K562 (cell line): ENCODE results near the gene ATP6V0E1. TPM values are rescaled to one million over a fixed set of nuclear protein-coding genes. Genes with fewer than 3 reads are reported as not detected.

Experiments used
- CREB1 ChIP-seq, 2 experiments: sonication (generic) in 1 of 2; formaldehyde crosslinking in 1 of 2; IDR thresholded peaks; 2 replicates each; pipeline versions ENCODE4 v1.6.1 to v1.8.0; 2012 to 2022; ENCODE audit warnings: inconsistent platforms in 1 of 2, mild to moderate bottlenecking in 1 of 2, missing genetic modification reagents in 1 of 2, moderate library complexity in 1 of 2
- KHSRP ChIP-seq: fragments of 450-650 bp; IDR thresholded peaks from 2 replicates; pipeline ENCODE4 v1.6.1; 2017
- NFE2L1 ChIP-seq: fragments of 450-650 bp; IDR thresholded peaks from 2 replicates; pipeline ENCODE4 v1.6.1; 2016; ENCODE audit warnings: missing genetic modification characterization, low read depth, mild to moderate bottlenecking, missing compliant biosample characterization, moderate library complexity, borderline replicate concordance
- POLR2B ChIP-seq: fragments of 450-650 bp; IDR thresholded peaks from 2 replicates; pipeline ENCODE4 v1.6.1; 2018; ENCODE audit warnings: low read depth; ENCODE audit not compliant: partially characterized antibody
- polyA plus RNA-seq, 8 experiments: library from polyadenylated mRNA; depleted of rRNA in 4 of 8; stranded (reverse) in 5 of 8; unstranded in 3 of 8; fragments of >200 nt; fragmentation: Nextera tagmentation in 2 of 8; fragmentation: Illumina TruSeq in 1 of 8; extraction: Ambion mirVana in 2 of 8; extraction: Trizol in 1 of 8; gene quantifications; 2 replicates each; pipeline versions ENCODE4 v1.2.1 to v1.2.3, GENCODE V29; 2011 to 2014; ENCODE audit warnings: inconsistent platforms in 1 of 8, missing spikeins in 1 of 8
- total RNA-seq, 7 experiments: library from RNA; depleted of rRNA in 6 of 7; stranded (reverse); fragments of >200 nt in 6 of 7; fragmentation: Illumina TruSeq in 2 of 7; extraction: Trizol in 2 of 7; gene quantifications; 2 replicates each; pipeline versions ENCODE4 v1.2.1 to v1.2.3, GENCODE V29; 2011 to 2021; ENCODE audit warnings: low replicate concordance in 1 of 7
- TF ChIP-seq, protein P1 (sequence below): fragments of 200-800 bp; sonication (Bioruptor generic); IDR thresholded peaks from 2 replicates; pipeline ENCODE4 v1.6.1; 2017; ENCODE audit warnings: missing genetic modification characterization, missing compliant biosample characterization
- TF ChIP-seq, protein P2 (sequence below), 2 experiments: fragments of 450-650 bp in 1 of 2; sonication (generic) in 1 of 2; formaldehyde crosslinking; conservative IDR thresholded peaks; 2 replicates each; pipeline versions ENCODE4 v1.4.0 to v1.8.1; 2020 to 2022; ENCODE audit warnings: mild to moderate bottlenecking in 1 of 2, missing genetic modification reagents in 1 of 2
- TF ChIP-seq, protein P3 (sequence below): fragments of 450-650 bp; IDR thresholded peaks from 2 replicates; pipeline ENCODE4 v1.6.1; 2018; ENCODE audit warnings: mild to moderate bottlenecking, low read depth; ENCODE audit not compliant: partially characterized antibody
- TF ChIP-seq, protein P4 (sequence below): fragments of 450-650 bp; formaldehyde crosslinking; conservative IDR thresholded peaks from 2 replicates; pipeline ENCODE4 v1.4.0; 2022; ENCODE audit warnings: mild to moderate bottlenecking, missing genetic modification characterization
- TF ChIP-seq, protein P5 (sequence below): fragments of 200-600 bp; sonication (generic); IDR thresholded peaks from one replicate; pipeline ENCODE4 v1.6.1; 2012; ENCODE audit warnings: mild to moderate bottlenecking, low read depth, low read length, inconsistent platforms

ATP6V0E1 gene
- total and polyA plus RNA-seq, 9 of the 15 experiments (the other 6 are each of a cell fraction or from before 2014, with no cell fraction given): 63.8 to 395 (median 112) TPM

DNA sequence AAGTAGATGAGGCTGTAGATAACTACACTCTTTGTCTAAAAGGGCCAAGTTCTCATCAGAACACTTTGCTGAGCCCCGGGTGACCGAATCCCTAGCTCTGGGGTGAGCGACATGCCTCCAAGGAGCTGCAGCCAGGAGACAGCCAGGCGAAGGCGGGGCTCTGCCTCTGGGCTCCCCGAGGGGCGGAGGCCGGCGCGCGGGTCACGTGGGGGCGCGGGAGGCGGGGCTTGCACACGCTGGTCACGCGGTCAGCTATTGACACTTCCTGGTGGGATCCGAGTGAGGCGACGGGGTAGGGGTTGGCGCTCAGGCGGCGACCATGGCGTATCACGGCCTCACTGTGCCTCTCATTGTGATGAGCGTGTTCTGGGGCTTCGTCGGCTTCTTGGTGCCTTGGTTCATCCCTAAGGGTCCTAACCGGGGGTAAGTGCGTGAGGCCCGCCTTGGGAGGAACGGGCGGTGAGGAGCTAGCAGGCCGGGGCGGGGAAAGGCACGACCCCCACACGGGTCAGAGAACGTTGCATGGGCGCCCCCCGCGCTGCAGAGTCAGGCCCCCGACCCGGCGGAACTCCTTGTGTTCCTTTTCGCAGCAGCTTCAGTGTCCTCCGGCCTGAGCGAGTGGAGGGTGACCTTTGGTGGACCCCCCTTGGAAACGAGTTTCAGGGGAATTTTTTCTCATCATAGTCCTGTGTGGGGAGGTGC, at the start of gene ATP6V0E1 (continued):
- TF ChIP-seq, protein P1, sequence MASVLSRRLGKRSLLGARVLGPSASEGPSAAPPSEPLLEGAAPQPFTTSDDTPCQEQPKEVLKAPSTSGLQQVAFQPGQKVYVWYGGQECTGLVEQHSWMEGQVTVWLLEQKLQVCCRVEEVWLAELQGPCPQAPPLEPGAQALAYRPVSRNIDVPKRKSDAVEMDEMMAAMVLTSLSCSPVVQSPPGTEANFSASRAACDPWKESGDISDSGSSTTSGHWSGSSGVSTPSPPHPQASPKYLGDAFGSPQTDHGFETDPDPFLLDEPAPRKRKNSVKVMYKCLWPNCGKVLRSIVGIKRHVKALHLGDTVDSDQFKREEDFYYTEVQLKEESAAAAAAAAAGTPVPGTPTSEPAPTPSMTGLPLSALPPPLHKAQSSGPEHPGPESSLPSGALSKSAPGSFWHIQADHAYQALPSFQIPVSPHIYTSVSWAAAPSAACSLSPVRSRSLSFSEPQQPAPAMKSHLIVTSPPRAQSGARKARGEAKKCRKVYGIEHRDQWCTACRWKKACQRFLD (CRISPR knock-in tag): no peak
- TF ChIP-seq CREB1 (IDR thresholded peaks at IDR 0.05) (peak; percentile 66), CREB1 (CRISPR knock-in tag; IDR thresholded peaks at IDR 0.05) (no peak), KHSRP (no peak), POLR2B (peak; percentile 64), NFE2L1 (tag) (no peak)
- TF ChIP-seq, protein P2, sequence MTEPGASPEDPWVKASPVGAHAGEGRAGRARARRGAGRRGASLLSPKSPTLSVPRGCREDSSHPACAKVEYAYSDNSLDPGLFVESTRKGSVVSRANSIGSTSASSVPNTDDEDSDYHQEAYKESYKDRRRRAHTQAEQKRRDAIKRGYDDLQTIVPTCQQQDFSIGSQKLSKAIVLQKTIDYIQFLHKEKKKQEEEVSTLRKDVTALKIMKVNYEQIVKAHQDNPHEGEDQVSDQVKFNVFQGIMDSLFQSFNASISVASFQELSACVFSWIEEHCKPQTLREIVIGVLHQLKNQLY (CRISPR knock-in tag; conservative IDR thresholded peaks at IDR 0.05): no peak
- TF ChIP-seq, protein P3, sequence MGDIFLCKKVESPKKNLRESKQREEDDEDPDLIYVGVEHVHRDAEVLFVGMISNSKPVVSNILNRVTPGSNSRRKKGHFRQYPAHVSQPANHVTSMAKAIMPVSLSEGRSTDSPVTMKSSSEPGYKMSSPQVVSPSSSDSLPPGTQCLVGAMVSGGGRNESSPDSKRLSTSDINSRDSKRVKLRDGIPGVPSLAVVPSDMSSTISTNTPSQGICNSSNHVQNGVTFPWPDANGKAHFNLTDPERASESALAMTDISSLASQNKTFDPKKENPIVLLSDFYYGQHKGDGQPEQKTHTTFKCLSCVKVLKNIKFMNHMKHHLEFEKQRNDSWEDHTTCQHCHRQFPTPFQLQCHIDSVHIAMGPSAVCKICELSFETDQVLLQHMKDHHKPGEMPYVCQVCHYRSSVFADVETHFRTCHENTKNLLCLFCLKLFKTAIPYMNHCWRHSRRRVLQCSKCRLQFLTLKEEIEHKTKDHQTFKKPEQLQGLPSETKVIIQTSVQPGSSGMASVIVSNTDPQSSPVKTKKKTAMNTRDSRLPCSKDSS: no peak
- TF ChIP-seq, protein P4, sequence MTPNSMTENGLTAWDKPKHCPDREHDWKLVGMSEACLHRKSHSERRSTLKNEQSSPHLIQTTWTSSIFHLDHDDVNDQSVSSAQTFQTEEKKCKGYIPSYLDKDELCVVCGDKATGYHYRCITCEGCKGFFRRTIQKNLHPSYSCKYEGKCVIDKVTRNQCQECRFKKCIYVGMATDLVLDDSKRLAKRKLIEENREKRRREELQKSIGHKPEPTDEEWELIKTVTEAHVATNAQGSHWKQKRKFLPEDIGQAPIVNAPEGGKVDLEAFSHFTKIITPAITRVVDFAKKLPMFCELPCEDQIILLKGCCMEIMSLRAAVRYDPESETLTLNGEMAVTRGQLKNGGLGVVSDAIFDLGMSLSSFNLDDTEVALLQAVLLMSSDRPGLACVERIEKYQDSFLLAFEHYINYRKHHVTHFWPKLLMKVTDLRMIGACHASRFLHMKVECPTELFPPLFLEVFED (CRISPR knock-in tag): no peak
- TF ChIP-seq, protein P5, sequence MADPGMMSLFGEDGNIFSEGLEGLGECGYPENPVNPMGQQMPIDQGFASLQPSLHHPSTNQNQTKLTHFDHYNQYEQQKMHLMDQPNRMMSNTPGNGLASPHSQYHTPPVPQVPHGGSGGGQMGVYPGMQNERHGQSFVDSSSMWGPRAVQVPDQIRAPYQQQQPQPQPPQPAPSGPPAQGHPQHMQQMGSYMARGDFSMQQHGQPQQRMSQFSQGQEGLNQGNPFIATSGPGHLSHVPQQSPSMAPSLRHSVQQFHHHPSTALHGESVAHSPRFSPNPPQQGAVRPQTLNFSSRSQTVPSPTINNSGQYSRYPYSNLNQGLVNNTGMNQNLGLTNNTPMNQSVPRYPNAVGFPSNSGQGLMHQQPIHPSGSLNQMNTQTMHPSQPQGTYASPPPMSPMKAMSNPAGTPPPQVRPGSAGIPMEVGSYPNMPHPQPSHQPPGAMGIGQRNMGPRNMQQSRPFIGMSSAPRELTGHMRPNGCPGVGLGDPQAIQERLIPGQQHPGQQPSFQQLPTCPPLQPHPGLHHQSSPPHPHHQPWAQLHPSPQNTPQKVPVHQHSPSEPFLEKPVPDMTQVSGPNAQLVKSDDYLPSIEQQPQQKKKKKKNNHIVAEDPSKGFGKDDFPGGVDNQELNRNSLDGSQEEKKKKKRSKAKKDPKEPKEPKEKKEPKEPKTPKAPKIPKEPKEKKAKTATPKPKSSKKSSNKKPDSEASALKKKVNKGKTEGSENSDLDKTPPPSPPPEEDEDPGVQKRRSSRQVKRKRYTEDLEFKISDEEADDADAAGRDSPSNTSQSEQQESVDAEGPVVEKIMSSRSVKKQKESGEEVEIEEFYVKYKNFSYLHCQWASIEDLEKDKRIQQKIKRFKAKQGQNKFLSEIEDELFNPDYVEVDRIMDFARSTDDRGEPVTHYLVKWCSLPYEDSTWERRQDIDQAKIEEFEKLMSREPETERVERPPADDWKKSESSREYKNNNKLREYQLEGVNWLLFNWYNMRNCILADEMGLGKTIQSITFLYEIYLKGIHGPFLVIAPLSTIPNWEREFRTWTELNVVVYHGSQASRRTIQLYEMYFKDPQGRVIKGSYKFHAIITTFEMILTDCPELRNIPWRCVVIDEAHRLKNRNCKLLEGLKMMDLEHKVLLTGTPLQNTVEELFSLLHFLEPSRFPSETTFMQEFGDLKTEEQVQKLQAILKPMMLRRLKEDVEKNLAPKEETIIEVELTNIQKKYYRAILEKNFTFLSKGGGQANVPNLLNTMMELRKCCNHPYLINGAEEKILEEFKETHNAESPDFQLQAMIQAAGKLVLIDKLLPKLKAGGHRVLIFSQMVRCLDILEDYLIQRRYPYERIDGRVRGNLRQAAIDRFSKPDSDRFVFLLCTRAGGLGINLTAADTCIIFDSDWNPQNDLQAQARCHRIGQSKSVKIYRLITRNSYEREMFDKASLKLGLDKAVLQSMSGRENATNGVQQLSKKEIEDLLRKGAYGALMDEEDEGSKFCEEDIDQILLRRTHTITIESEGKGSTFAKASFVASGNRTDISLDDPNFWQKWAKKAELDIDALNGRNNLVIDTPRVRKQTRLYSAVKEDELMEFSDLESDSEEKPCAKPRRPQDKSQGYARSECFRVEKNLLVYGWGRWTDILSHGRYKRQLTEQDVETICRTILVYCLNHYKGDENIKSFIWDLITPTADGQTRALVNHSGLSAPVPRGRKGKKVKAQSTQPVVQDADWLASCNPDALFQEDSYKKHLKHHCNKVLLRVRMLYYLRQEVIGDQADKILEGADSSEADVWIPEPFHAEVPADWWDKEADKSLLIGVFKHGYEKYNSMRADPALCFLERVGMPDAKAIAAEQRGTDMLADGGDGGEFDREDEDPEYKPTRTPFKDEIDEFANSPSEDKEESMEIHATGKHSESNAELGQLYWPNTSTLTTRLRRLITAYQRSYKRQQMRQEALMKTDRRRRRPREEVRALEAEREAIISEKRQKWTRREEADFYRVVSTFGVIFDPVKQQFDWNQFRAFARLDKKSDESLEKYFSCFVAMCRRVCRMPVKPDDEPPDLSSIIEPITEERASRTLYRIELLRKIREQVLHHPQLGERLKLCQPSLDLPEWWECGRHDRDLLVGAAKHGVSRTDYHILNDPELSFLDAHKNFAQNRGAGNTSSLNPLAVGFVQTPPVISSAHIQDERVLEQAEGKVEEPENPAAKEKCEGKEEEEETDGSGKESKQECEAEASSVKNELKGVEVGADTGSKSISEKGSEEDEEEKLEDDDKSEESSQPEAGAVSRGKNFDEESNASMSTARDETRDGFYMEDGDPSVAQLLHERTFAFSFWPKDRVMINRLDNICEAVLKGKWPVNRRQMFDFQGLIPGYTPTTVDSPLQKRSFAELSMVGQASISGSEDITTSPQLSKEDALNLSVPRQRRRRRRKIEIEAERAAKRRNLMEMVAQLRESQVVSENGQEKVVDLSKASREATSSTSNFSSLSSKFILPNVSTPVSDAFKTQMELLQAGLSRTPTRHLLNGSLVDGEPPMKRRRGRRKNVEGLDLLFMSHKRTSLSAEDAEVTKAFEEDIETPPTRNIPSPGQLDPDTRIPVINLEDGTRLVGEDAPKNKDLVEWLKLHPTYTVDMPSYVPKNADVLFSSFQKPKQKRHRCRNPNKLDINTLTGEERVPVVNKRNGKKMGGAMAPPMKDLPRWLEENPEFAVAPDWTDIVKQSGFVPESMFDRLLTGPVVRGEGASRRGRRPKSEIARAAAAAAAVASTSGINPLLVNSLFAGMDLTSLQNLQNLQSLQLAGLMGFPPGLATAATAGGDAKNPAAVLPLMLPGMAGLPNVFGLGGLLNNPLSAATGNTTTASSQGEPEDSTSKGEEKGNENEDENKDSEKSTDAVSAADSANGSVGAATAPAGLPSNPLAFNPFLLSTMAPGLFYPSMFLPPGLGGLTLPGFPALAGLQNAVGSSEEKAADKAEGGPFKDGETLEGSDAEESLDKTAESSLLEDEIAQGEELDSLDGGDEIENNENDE: no peak
